UCSD-AML1 (cell line): ENCODE results near the gene P2RY6.

ENCODE experiments used
- DNase-seq: peaks from one replicate; lab custom pipeline; 2025; ENCODE audit not compliant: unreplicated experiment; lab: John Stamatoyannopoulos, UW

The P2RY6 gene

GRCh38 chr11:73331138-73331916 lies 59.2 kb downstream of the P2RY6 start:
- no peak for DNase-seq

- DNase-seq = no peak
Observed at GRCh38 chr11:73333173-73333572, 61.0 kb downstream of the P2RY6 start.

DNA sequence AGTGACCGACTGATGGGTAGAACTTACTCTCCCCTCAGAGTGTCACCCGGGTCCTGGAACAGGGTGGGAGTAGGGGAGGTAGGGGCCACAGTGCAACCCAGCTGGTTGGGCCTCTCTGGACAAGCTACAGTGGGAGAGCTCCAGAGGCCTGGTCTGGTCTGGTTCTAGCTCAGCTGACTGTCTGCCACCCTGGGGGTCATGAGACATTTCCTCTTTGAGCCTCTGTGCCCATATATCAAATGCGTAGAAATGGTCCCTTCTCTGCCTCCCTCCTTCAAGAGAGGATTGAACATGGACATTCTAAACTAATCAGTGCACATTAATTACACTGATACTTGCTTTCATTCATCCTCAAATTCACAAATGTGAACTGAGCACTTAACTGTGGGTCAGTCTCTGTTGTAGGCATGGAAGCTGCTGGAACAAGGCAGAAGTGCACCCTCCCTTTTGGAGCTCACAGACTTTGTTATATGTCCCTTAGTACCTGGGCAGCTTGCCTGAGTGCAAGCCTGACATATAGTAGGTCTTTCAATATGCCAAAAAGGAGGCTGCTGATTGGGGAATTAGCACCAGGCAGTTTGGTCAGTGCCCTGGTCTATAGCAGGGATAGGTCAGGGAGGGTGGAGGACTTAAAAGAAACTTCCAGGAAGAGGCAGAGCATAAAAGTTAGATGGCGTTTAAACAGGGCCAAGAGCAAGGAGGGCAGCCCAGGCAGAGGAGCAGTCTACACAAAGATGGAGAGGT lies 61.7 kb downstream of the P2RY6 start:
- no peak for DNase-seq

GRCh38 chr11:73334384-73335203 lies 62.5 kb downstream of the P2RY6 start:
- DNase-seq = no peak

DNA sequence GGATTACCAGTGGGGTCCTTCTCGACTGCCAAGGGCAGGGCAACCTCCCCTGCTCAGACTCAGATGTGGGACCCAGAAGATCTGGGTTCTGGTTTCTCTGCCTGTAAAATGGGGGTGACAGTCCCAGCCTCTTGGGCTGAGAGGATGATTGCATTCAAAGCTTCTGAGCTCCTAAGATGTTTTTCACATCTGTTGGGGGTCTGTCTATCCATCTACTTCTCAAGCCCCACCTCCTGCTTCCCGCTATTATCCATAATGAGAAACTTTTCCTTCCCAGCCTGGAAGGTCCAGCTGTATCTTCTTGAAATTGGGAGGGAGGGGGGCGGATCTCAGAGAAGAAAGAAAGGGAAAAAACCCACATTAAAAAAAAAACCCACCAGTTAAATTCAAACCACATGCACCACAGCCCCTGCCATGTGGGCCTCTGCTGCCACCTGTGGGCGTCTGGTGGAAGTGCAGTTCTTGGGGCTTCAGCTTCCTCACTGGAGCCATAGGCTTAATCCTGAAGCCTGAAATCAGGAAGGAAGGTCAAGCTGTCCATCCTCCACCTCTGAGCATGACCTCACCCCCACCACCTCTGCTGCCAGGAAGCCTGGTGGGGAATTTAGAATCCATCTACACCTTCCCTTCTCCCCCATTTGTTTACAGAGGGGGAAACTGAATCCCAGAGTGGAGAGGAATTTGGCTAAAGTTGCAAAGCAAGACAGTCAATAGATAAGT lies 63.2 kb downstream of the P2RY6 start:
- peak; percentile 82 for DNase-seq

GRCh38 chr11:73337846-73338245 lies 65.7 kb downstream of the P2RY6 start:
- no peak for DNase-seq

GRCh38 chr11:73338279-73338678 lies 66.1 kb downstream of the P2RY6 start:
- DNase-seq = no peak

GRCh38 chr11:73340164-73340563 lies 68.0 kb downstream of the P2RY6 start:
- DNase-seq = no peak

DNA sequence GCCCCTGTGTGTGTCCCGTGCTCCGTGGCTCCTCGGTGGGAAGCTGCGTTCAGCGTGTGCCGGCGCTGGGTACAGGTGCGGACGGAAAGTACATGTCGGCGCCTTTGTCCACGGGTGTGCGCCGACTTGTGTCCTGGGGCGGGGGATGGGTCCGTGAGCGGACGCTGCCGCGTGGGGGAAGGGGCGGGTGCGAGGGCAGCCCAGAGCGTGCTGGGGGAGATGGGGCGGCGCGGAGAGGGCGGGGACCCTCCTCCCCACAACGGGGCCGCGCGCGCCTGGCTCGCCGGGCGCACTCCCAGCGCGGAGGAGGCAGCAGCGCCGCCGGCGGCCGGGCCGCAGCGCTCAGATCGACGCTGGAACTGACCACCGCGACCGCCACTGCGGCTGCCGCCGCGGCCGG lies 70.5 kb downstream of the P2RY6 start:
- DNase-seq = no peak

- DNase-seq = no peak
Observed at GRCh38 chr11:73343076-73343873, 71.1 kb downstream of the P2RY6 start.

DNA sequence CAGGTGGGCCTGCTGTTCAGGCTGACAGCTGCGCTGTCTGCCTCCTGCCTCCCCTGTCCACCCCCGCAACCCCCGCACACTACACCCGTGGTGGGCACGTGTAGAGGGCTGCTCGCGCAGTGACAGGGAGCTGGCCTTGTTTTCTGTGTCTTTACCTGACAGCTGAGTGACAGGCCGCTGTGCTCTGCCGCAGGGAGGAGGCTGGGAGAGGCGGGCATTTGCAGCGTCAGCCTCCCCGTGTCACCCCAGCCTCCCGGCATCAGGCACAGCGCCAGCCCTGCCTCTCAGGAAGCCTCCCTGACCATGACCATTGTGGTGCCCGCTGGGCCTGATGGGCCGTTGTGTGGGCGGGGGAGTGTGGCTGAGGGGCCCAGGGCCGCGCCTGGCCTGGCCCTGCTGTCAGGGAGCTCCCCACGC lies 72.1 kb downstream of the P2RY6 start:
- no peak for DNase-seq

GRCh38 chr11:73345481-73346160 lies 73.5 kb downstream of the P2RY6 start:
- DNase-seq = no peak

DNA sequence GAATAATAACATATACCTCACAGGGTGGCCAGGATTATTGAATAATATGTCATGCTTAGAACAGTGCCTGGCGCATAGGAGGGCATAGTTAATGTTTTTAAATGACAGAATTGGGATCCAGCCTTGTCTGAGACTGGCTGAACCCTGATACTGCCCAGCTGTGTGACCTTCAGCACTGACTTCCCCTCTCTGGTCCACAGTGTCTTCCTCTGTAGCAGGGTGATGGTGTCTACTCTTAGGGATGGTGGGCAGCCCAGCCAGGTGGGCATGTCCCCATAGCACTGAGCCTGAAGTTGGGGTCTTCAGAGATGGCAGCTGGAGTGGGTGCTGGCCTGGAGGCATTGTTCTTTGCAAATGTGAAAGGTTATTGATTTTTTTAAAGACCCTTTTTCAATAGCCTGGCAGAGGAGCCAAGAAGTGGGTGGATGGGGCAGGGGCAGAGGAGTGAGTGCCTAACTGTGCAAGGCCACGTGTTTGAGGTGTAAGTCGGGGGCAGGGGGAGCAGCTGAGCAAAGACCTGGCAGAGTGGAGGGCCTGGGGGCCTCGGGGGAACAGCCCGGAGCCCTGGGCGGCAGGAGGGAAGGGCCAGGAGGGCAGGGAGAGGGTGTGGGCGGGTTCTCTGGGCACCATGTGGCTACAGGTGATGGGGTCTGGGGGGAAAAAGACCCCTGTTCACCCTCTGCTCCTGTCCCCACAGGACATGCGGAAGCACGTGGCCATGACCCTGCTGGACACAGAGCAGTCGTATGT lies 74.2 kb downstream of the P2RY6 start:
- DNase-seq = no peak

DNA sequence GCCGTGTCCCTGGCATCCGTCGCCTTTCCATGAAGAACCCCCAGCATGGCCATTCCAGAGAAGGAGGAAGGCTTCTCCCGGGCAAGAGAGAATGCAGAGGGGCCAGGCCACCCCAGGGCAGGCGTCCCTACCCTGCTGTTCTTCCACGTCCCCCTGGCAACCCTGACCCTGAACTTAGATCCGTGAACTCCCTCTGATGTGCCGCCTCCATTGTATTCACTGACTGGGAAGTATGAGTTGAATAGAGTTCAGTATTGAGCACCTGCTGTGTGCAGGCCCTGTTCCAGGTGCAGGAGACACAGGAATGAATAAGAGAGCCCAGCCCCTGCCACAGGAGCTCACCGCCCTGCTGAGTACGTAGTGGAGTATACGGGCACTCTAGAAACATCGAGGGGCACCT lies 74.9 kb downstream of the P2RY6 start:
- DNase-seq = no peak
